ENCODE data around the gene WDR47. TPM values are rescaled to one million over a fixed set of nuclear protein-coding genes. Genes with fewer than 3 reads are reported as not detected.

WDR47 gene
- total and polyA plus RNA-seq, 10 of the 15 experiments (the other 5 are each of a cell fraction or from before 2014, with no cell fraction given), result 2.4 to 9.7 (median 5.9) TPM

DNA sequence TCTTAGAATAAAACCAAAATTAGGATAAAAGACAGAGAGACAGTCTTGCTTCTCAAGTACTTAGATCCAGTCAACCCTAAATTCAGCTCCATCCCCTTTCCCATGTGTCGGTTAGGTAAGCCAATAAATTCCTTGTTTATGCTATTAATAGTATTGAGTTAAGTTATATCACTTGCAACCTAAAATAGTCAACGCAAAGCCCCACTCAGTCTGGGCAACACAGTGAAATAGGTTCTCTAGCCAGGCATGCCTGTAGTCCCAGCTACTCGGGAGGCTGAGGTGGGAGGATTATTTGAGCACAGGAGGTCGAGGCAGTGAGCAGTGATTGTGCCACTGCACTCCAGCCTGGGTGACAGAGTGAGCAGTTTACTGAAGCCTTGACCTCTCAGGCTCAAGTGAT is 19.3 kb upstream of the WDR47 start:
- H2AFZ ChIP-seq (ENCODE audit: control insufficient read depth, low read depth, low read length), result no peak overlapping the region
- 81% methylated on average over 4 of the region's 4 CpGs for WGBS (ENCODE audit: insufficient coverage, insufficient replicate concordance, low lambda C conversion rate, missing lambda C conversion rate)
- no peaks in the 10 kb centered on the region for H3K9me3 ChIP-seq (replicated peaks; ENCODE audit: control insufficient read depth, insufficient read depth, low read length)
- RAD21 ChIA-PET (ENCODE audit: unreplicated experiment), result no interaction called here
- no peaks in the 10 kb centered on the region for H3K79me2 ChIP-seq (ENCODE audit: control insufficient read depth, insufficient read depth, low read length)
- CTCF ChIA-PET, result interaction anchor here (0.7 to 1.2 kb wide), 2 partner anchors 26 to 39 kb away, joined by 3 read pairs; no protein-coding TSS in a partner anchor
- intact Hi-C loops (cut with micrococcal nuclease; ENCODE audit: unreplicated experiment) (no loop called here), in situ Hi-C loops (cut with MboI) (no loop called here)
- no peak for DNase-seq (ENCODE audit: low read depth, low spot score)
- FAIRE-seq, result no peak
- no peak overlapping the region for H3K4me2 ChIP-seq (ENCODE audit: control insufficient read depth, insufficient read depth)
- BruUV-seq (replicated peaks), result no TSS peak
- no peaks in the 10 kb centered on the region for H4K20me1 ChIP-seq (ENCODE audit: control insufficient read depth, insufficient read depth)
- no peak overlapping the region for H3K27ac ChIP-seq (ENCODE audit: control insufficient read depth, insufficient read depth)
- POLR2A ChIA-PET, result no interaction called here
- no peak overlapping the region for H3K4me3 ChIP-seq
- no peak for ATAC-seq
- SMC1A ChIA-PET (ENCODE audit: uncharacterized antibody, unreplicated experiment), result no interaction called here
- no peaks in the 10 kb centered on the region; a peak in 1 of 4 replicates for H3K36me3 ChIP-seq (ENCODE audit: control insufficient read depth in 2 of 2, insufficient read depth in 2 of 2, low read length in 1 of 2)
- H3K4me1 ChIP-seq (ENCODE audit: control insufficient read depth, insufficient read depth, low read length), result no peaks in the 10 kb centered on the region
- H3K9ac ChIP-seq (ENCODE audit: control insufficient read depth, insufficient read depth, low read length), result no peak overlapping the region
- no peaks in the 10 kb centered on the region for H3K27me3 ChIP-seq (replicated peaks in 1 of 2; ENCODE audit: control insufficient read depth in 2 of 2, insufficient read depth in 2 of 2, low read length in 1 of 2)
- TF ChIP-seq NFIC (IDR thresholded peaks at IDR 0.05; ENCODE audit: low read depth, low read length) (no peak), ZNF24 (IDR thresholded peaks at IDR 0.05) (no peak), HCFC1 (IDR thresholded peaks at IDR 0.05; ENCODE audit: low read length) (no peak), MXI1 (IDR thresholded peaks at IDR 0.05; ENCODE audit: low read depth, low read length) (no peak), MTA3 (IDR thresholded peaks at IDR 0.05; ENCODE audit: borderline replicate concordance, low read length) (no peak), ZNF274 (IDR thresholded peaks at IDR 0.05; ENCODE audit: insufficient read depth, insufficient read length) (no peak), LARP7 (IDR thresholded peaks at IDR 0.05) (no peak)
- TF ChIP-seq, protein P1, sequence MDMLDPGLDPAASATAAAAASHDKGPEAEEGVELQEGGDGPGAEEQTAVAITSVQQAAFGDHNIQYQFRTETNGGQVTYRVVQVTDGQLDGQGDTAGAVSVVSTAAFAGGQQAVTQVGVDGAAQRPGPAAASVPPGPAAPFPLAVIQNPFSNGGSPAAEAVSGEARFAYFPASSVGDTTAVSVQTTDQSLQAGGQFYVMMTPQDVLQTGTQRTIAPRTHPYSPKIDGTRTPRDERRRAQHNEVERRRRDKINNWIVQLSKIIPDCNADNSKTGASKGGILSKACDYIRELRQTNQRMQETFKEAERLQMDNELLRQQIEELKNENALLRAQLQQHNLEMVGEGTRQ (IDR thresholded peaks at IDR 0.05; ENCODE audit: borderline replicate concordance, low read depth, low read length), result no peak
- TF ChIP-seq, protein P2, sequence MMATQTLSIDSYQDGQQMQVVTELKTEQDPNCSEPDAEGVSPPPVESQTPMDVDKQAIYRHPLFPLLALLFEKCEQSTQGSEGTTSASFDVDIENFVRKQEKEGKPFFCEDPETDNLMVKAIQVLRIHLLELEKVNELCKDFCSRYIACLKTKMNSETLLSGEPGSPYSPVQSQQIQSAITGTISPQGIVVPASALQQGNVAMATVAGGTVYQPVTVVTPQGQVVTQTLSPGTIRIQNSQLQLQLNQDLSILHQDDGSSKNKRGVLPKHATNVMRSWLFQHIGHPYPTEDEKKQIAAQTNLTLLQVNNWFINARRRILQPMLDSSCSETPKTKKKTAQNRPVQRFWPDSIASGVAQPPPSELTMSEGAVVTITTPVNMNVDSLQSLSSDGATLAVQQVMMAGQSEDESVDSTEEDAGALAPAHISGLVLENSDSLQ (IDR thresholded peaks at IDR 0.05), result no peak
- TF ChIP-seq, protein P3, sequence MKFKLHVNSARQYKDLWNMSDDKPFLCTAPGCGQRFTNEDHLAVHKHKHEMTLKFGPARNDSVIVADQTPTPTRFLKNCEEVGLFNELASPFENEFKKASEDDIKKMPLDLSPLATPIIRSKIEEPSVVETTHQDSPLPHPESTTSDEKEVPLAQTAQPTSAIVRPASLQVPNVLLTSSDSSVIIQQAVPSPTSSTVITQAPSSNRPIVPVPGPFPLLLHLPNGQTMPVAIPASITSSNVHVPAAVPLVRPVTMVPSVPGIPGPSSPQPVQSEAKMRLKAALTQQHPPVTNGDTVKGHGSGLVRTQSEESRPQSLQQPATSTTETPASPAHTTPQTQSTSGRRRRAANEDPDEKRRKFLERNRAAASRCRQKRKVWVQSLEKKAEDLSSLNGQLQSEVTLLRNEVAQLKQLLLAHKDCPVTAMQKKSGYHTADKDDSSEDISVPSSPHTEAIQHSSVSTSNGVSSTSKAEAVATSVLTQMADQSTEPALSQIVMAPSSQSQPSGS (IDR thresholded peaks at IDR 0.05; ENCODE audit: low read length), result no peak
- TF ChIP-seq, protein P4, sequence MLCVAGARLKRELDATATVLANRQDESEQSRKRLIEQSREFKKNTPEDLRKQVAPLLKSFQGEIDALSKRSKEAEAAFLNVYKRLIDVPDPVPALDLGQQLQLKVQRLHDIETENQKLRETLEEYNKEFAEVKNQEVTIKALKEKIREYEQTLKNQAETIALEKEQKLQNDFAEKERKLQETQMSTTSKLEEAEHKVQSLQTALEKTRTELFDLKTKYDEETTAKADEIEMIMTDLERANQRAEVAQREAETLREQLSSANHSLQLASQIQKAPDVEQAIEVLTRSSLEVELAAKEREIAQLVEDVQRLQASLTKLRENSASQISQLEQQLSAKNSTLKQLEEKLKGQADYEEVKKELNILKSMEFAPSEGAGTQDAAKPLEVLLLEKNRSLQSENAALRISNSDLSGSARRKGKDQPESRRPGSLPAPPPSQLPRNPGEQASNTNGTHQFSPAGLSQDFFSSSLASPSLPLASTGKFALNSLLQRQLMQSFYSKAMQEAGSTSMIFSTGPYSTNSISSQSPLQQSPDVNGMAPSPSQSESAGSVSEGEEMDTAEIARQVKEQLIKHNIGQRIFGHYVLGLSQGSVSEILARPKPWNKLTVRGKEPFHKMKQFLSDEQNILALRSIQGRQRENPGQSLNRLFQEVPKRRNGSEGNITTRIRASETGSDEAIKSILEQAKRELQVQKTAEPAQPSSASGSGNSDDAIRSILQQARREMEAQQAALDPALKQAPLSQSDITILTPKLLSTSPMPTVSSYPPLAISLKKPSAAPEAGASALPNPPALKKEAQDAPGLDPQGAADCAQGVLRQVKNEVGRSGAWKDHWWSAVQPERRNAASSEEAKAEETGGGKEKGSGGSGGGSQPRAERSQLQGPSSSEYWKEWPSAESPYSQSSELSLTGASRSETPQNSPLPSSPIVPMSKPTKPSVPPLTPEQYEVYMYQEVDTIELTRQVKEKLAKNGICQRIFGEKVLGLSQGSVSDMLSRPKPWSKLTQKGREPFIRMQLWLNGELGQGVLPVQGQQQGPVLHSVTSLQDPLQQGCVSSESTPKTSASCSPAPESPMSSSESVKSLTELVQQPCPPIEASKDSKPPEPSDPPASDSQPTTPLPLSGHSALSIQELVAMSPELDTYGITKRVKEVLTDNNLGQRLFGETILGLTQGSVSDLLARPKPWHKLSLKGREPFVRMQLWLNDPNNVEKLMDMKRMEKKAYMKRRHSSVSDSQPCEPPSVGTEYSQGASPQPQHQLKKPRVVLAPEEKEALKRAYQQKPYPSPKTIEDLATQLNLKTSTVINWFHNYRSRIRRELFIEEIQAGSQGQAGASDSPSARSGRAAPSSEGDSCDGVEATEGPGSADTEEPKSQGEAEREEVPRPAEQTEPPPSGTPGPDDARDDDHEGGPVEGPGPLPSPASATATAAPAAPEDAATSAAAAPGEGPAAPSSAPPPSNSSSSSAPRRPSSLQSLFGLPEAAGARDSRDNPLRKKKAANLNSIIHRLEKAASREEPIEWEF (IDR thresholded peaks at IDR 0.05; ENCODE audit: insufficient replicate concordance, low read depth, low read length), result no peak
- TF ChIP-seq, protein P5, sequence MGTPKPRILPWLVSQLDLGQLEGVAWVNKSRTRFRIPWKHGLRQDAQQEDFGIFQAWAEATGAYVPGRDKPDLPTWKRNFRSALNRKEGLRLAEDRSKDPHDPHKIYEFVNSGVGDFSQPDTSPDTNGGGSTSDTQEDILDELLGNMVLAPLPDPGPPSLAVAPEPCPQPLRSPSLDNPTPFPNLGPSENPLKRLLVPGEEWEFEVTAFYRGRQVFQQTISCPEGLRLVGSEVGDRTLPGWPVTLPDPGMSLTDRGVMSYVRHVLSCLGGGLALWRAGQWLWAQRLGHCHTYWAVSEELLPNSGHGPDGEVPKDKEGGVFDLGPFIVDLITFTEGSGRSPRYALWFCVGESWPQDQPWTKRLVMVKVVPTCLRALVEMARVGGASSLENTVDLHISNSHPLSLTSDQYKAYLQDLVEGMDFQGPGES (IDR thresholded peaks at IDR 0.05), result no peak
- TF ChIP-seq, protein P6, sequence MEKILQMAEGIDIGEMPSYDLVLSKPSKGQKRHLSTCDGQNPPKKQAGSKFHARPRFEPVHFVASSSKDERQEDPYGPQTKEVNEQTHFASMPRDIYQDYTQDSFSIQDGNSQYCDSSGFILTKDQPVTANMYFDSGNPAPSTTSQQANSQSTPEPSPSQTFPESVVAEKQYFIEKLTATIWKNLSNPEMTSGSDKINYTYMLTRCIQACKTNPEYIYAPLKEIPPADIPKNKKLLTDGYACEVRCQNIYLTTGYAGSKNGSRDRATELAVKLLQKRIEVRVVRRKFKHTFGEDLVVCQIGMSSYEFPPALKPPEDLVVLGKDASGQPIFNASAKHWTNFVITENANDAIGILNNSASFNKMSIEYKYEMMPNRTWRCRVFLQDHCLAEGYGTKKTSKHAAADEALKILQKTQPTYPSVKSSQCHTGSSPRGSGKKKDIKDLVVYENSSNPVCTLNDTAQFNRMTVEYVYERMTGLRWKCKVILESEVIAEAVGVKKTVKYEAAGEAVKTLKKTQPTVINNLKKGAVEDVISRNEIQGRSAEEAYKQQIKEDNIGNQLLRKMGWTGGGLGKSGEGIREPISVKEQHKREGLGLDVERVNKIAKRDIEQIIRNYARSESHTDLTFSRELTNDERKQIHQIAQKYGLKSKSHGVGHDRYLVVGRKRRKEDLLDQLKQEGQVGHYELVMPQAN (conservative IDR thresholded peaks at IDR 0.05), result no peak
